GM19025 (cell line): ENCODE measurements around the gene AQP4.

ENCODE experiments used
- ATAC-seq: cut with Tn5 transposase; IDR thresholded peaks from one replicate; pipeline ENCODE4 v1.9.1; 2021; ENCODE audit warnings: mild to moderate bottlenecking, low read depth, moderate library complexity; ENCODE audit not compliant: unreplicated experiment

The AQP4 gene

GRCh38 chr18:26840965-26841364 is 24.5 kb downstream of the AQP4 start:
- no peak for ATAC-seq

GRCh38 chr18:26839609-26840008 is 25.9 kb downstream of the AQP4 start:
- ATAC-seq, result no peak

GRCh38 chr18:26832302-26832701 is 33.2 kb downstream of the AQP4 start:
- ATAC-seq, result no peak

DNA sequence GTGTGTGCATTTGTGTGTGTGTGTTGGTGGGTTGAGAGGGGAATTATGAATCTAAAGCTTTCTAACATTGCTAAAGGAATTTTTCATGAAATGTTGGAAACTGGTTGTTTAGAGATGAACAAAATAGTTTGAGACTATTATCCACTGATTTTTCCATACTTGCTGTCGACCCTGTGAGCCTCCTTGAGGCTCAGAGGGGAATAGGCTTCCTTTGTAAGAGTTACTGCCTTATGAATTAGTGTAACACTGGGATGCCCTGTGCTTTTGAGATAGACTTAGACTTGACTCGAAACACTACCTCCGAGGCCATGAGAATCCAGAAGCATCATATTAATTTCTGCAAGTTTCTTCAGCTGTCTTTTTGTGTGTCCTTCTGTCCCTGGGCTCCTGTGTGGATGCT is 37.9 kb downstream of the AQP4 start:
- no peak for ATAC-seq

DNA sequence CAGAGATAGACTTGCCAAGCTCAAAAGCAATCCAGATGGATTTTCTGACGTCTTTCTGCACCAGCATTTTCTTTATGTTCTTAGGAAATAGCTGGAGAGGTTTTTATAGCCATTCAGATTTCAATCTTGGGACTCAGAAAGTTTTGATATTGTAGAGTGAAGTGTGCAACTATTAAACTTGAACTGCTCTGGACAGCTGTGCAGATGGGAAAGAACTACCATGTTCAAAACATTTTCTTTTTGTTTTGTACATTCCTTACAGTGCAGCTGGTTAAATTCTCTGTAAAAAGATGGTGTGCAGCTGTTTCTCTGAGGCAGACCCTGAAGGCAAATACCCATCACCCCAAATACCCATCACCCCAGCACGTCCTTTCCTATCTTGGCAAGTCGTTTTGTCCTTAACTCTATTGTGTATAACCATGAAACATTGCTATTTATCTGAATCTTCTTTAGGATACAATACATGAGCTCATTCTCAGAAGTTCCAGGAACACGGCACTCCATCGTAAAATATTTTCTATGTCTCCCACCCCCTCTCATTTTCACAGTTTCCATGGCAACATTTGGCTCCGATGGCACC is 38.8 kb downstream of the AQP4 start:
- ATAC-seq, result no peak

DNA sequence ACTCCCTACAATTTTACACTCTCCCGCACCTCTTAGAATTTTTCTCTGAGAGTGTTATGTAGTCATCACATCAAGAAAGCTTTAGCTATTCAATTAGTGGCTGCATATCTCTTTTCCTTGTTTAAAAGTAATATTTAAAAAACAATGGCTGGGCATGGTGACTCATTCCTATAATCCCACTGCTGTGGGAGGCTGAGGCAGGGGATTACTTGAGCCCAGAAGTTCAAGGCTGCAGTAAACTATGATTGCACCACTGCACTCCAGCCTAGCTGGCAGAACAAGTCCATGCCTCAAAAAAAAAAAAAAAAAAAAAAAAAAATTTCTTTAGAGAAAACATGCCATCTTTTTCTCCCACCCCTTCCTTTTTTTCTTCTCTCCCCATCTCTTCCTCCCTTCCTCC is 44.3 kb downstream of the AQP4 start:
- no peak for ATAC-seq

GRCh38 chr18:26819046-26819445 is 46.5 kb downstream of the AQP4 start:
- no peak for ATAC-seq

DNA sequence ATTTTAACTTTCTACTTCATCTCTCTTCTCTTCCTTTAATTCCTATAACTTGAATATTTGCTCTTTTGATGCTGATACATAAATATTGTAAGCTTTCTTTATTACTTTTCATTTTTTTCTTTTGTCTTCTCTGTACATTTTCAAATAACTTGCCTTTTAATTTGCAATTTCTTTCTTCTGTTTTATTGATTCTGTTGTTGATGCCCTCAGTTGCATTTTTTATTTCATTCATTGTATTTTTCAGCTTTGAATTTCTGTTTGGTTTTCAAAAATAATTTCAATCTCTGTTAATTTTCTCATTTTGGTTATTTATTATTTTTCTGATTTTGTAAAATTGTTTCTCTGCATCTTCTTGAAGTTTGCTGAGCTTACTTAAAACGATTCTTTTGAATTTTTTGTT is 47.0 kb downstream of the AQP4 start:
- no peak for ATAC-seq

DNA sequence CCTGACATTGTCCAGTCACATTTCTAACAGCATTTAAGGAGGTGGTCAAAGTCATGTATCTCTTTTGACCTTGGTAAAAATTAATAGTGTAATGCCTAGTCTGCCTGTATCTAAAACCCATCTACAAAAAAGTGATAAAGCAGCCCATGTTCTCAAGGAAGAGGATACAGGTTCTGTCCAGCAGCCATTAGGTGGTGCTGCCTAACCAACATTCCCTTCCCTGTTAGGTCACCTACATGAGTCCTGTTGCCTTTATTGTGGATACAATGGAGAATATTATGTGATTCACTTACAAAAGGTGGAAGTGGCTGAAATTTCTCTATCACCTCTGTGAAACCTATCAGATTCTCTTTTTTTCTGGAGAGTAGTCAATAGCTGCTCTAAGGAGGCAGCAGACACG is 52.5 kb downstream of the AQP4 start:
- ATAC-seq, result no peak

- no peak for ATAC-seq
Observed at GRCh38 chr18:26812462-26812861, 53.0 kb downstream of the AQP4 start.

DNA sequence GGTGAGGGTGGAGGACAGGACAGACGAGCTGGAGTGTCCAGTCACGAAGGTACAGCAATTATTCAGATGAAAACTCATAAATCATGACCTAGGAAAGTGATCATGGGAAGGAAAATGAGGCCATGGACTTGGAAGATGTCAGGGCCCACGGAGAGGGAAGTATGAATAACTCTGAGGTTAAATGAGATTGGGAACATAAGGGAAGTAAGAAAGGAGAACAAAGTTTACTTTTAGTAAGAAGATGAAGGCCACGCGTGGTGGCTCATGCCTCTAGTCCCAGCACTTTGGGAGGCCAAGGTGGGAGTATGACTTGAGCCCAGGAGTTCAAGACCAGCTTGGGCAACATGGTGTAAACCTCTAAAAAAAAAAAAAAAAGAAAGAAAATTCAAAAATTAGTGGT is 56.2 kb downstream of the AQP4 start:
- ATAC-seq, result no peak

DNA sequence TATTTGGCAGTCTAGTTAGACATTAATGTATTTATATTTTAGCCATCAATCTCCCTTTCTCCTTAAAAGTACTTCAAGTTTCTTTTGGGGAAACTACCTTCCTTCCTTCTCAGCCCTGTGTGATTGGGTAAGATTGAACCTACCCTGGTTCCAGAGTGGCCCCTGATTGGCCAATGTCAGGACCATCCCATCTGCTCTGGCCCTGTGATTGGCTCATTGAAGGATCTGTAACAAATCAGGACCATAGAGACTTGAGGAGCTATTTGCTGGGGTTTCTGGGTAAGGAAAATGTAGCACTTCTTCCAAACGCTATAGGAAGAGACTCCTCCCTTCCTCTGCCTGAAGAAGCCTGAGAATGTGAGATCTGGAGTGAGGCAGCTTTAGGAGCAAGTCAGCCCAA is 59.3 kb downstream of the AQP4 start:
- ATAC-seq, result no peak

- ATAC-seq, result no peak
Observed at GRCh38 chr18:26804519-26804918, 61.0 kb downstream of the AQP4 start.

DNA sequence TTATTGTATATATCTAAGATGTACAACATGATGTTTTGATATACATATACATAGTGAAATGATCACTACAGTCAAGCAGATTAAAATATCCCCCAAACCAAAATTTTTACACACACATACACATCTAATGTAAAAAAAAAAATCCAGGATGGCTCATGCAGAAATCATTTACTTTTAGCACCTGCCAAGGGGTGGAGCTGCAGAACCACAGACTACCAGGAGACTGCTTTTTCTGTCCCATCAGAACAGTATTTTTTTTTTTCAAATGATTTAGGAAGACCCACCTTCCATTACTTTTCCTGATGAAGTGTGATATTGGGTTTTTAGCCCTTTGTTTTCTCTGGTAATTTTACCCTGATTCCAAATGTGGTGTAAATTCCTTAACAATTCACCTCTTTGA is 61.9 kb downstream of the AQP4 start:
- ATAC-seq, result no peak

GRCh38 chr18:26802330-26803200 is 62.9 kb downstream of the AQP4 start:
- no peak for ATAC-seq
